Transverse colon (tissue), 4 donors: ENCODE measurements around the gene ALPK3. TPM values are rescaled to one million over a fixed set of nuclear protein-coding genes. Genes with fewer than 3 reads are reported as not detected.

Experiments used
- DNase-seq: peaks from one replicate; pipeline ENCODE4 v3.0.0-alpha.2; 2019
- H3K27ac ChIP-seq, 4 donors: fragments of 200-600 bp; sonication (generic); 2 replicates each; pipeline ENCODE4 v1.5.1; 2016 to 2018; ENCODE audit warnings: inconsistent platforms in 4 of 4
- H3K27me3 ChIP-seq: fragments of 200-600 bp; sonication (generic); 2 replicates; pipeline ENCODE4 v1.5.1; 2017; ENCODE audit warnings: inconsistent platforms
- H3K36me3 ChIP-seq, 4 donors: fragments of 200-600 bp; sonication (generic); 2 replicates each; pipeline ENCODE4 v1.5.1; 2017 to 2019; ENCODE audit warnings: inconsistent platforms in 4 of 4
- H3K4me1 ChIP-seq, 4 donors: fragments of 200-600 bp; sonication (generic); 2 replicates each; pipeline ENCODE4 v1.5.1; 2017 to 2020; ENCODE audit warnings: inconsistent platforms in 4 of 4
- H3K4me3 ChIP-seq, 4 donors: fragments of 200-600 bp; sonication (generic); 1 replicate in 1 of 4; 2 replicates in 3 of 4; pipeline versions ENCODE4 v1.5.1 to v1.6.1; 2017 to 2019; ENCODE audit warnings: inconsistent platforms in 4 of 4
- H3K9me3 ChIP-seq, 2 donors: fragments of 200-600 bp; sonication (generic); 2 replicates each; pipeline ENCODE4 v1.5.1; 2017 to 2019; ENCODE audit warnings: inconsistent platforms in 2 of 2
- EP300 ChIP-seq: sonication (generic); formaldehyde crosslinking; IDR thresholded peaks from one replicate; pipeline ENCODE4 v1.6.1; 2017; ENCODE audit warnings: antibody characterized with exemption, low read depth
- POLR2A ChIP-seq: fragments of 450-650 bp; IDR thresholded peaks from one replicate; pipeline ENCODE4 v1.6.1; 2016; ENCODE audit warnings: antibody characterized with exemption, mild to moderate bottlenecking, moderate library complexity
- POLR2AphosphoS5 ChIP-seq, 3 donors: sonication (generic); formaldehyde crosslinking; IDR thresholded peaks; one replicate each; pipeline ENCODE4 v1.6.1; 2016; ENCODE audit warnings: antibody characterized with exemption in 3 of 3
- WGBS, 2 donors: methylation state at CpG; one replicate each; pipeline ENCODE4 v1.1.5; 2018; ENCODE audit warnings: low coverage in 1 of 2; 5-methylcytosine and 5-hydroxymethylcytosine counted together
- in situ Hi-C, 4 donors: fragments of 200-750 bp; cut with MboI; loops; one replicate each; pipeline versions ENCODE4 v1.15.0 to v1.15.1; 2017; ENCODE audit warnings: low sequenced_read_pairs in 3 of 4, low pct_ligation_motif_present in 1 of 4, low pct_unique_long_range_greater_than_20kb in 1 of 4
- intact Hi-C: fragments of 100-400 bp; cut with DNase I; formaldehyde crosslinking; loops from one replicate; pipeline ENCODE4 v1.15.1; 2023; ENCODE audit warnings: low total_unique reads
- total RNA-seq, 4 donors: library from RNA; depleted of rRNA; stranded (reverse); fragments of >200 nt; gene quantifications; one replicate each; pipeline ENCODE4 v1.1.0, GENCODE V29; 2016
- TF ChIP-seq, protein P1 (sequence below), 5 experiments: fragments of 200-600 bp in 3 of 5; fragments of 450-650 bp in 2 of 5; sonication (generic) in 3 of 5; IDR thresholded peaks; 1 replicate in 2 of 5; 2 replicates in 3 of 5; pipeline ENCODE4 v1.5.1; 2016 to 2017; ENCODE audit warnings: antibody characterized with exemption in 5 of 5, inconsistent platforms in 3 of 5, mild to moderate bottlenecking in 2 of 5, moderate library complexity in 1 of 5

ALPK3 gene
- total RNA-seq, 4 donors from 2014 or later: 1.1 to 4.6 (median 2.8) TPM

DNA sequence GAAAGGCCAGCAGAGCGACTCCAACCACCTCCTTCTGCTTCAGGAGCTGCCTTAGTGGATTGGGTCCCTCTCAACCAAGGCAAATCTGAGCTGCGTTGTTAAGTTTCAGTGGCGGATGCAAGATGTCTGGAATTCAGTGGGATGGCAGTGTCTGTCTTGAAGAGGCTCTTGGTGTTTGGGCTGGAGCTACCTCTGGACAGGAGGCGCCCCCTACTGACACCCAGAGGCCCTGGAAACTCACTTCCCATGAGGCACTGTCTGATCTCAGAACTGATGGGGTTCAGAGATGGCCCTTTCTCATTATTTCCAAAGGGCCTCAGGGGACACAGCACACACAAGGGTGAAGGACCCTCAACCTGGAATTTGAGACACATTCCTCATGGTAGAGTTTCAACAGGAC, 61.3 kb downstream of the ALPK3 start:
- DNase-seq: peak; percentile 79
- H3K9me3 ChIP-seq: no peaks in the 10 kb centered on the region
- TF ChIP-seq, protein P1, sequence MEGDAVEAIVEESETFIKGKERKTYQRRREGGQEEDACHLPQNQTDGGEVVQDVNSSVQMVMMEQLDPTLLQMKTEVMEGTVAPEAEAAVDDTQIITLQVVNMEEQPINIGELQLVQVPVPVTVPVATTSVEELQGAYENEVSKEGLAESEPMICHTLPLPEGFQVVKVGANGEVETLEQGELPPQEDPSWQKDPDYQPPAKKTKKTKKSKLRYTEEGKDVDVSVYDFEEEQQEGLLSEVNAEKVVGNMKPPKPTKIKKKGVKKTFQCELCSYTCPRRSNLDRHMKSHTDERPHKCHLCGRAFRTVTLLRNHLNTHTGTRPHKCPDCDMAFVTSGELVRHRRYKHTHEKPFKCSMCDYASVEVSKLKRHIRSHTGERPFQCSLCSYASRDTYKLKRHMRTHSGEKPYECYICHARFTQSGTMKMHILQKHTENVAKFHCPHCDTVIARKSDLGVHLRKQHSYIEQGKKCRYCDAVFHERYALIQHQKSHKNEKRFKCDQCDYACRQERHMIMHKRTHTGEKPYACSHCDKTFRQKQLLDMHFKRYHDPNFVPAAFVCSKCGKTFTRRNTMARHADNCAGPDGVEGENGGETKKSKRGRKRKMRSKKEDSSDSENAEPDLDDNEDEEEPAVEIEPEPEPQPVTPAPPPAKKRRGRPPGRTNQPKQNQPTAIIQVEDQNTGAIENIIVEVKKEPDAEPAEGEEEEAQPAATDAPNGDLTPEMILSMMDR (IDR thresholded peaks at IDR 0.05): peak; percentile 58 to 63 (median 59)
- no peak for TF ChIP-seq POLR2A
- H3K4me3 ChIP-seq: no peak overlapping the region
- no peaks in the 10 kb centered on the region for H3K36me3 ChIP-seq
- H3K4me1 ChIP-seq: no peaks in the 10 kb centered on the region
- no peaks in the 10 kb centered on the region for H3K27me3 ChIP-seq
- intact Hi-C loops: no loop called here
- H3K27ac ChIP-seq: no peak overlapping the region
- WGBS, 2 donors: 28 to 33% methylated on average over 3 to 4 of the region's 4 CpGs
- in situ Hi-C loops: loop anchor here in 1 of 4 donors (10.0 kb wide), 1 partner anchor 284 kb away; no protein-coding TSS in a partner anchor

DNA sequence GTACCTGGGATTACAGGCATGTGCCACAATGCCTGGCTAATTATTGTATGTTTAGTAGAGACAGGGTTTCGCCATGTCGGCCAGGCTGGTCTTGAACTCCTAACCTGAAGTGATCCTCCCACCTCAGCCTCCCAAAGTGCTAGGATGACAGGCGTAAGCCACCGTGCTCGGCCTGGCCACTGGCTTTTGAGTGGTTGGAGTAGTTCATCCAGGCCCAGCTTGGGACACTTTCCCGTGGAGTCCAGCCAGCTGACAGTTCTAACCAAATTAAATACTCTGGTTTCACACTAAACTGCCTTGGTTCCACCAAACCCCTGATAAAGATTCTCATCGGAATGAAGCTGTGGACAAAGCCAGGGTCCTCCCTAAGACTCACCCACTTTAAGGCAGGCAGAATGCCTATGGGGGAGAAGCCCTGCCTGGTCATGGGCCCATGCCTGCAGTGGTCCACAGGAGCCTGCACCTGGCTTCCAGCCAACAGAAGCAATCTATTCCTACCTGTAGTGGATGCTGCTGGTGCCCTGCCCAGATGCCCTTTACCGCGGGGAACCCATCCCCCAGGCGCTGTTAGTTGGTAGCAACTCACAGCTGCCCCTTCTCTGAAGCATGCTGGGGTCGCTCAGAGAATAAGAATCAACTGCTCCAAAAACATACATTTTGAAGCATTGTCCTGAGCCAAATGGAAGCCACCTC, 62.1 kb downstream of the ALPK3 start:
- intact Hi-C loops (no loop called here), in situ Hi-C loops (loop anchor here in 1 of 4 donors (10.0 kb wide), 1 partner anchor 284 kb away; no protein-coding TSS in a partner anchor)
- no peak for DNase-seq
- H3K9me3 ChIP-seq: no peaks in the 10 kb centered on the region
- H3K36me3 ChIP-seq: no peaks in the 10 kb centered on the region
- no peak overlapping the region for H3K27ac ChIP-seq
- H3K27me3 ChIP-seq: no peaks in the 10 kb centered on the region
- TF ChIP-seq POLR2AphosphoS5 (IDR thresholded peaks at IDR 0.05): no peak
- TF ChIP-seq POLR2A: no peak
- TF ChIP-seq, protein P1 (IDR thresholded peaks at IDR 0.05): no peak
- no peak for TF ChIP-seq EP300
- H3K4me1 ChIP-seq: no peaks in the 10 kb centered on the region
- WGBS, 2 donors: 93% methylated on average over 11 of the region's 11 CpGs; no CpG with 5 or more reads in 1 of the 2 donors
- H3K4me3 ChIP-seq: no peak overlapping the region

DNA sequence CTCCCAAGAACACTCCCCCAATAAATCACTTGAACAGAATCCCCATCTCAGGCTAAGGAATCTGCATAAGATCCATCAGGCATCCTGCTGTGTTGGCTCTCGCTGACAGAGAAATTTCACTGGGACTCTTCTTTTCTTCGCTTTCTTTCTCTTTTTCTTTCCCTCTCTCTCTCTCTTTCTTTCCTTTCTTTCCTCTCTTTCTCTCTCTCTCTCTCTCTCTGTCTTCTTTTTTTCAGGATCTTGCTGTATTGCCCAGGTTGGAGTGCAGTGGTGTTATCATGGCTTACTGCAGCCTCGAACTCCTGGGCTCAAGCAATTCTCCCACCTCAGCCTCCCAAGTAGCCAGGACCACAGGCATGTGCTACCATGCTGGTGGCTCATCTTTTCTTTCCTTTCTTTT, 62.9 kb downstream of the ALPK3 start:
- Histone ChIP-seq H3K27ac (no peak overlapping the region), H3K4me3 (no peak overlapping the region), H3K27me3 (no peaks in the 10 kb centered on the region), H3K9me3 (no peaks in the 10 kb centered on the region), H3K4me1 (no peaks in the 10 kb centered on the region), H3K36me3 (no peaks in the 10 kb centered on the region)
- in situ Hi-C loops: no loop called here
- DNase-seq: no peak
- TF ChIP-seq POLR2AphosphoS5 (IDR thresholded peaks at IDR 0.05): no peak
- TF ChIP-seq, protein P1 (IDR thresholded peaks at IDR 0.05): no peak
- no peak for TF ChIP-seq EP300
- TF ChIP-seq POLR2A: no peak
- intact Hi-C loops: no loop called here
- 78 to 85% methylated on average over 1 to 3 of the region's 3 CpGs for WGBS, 2 donors

DNA sequence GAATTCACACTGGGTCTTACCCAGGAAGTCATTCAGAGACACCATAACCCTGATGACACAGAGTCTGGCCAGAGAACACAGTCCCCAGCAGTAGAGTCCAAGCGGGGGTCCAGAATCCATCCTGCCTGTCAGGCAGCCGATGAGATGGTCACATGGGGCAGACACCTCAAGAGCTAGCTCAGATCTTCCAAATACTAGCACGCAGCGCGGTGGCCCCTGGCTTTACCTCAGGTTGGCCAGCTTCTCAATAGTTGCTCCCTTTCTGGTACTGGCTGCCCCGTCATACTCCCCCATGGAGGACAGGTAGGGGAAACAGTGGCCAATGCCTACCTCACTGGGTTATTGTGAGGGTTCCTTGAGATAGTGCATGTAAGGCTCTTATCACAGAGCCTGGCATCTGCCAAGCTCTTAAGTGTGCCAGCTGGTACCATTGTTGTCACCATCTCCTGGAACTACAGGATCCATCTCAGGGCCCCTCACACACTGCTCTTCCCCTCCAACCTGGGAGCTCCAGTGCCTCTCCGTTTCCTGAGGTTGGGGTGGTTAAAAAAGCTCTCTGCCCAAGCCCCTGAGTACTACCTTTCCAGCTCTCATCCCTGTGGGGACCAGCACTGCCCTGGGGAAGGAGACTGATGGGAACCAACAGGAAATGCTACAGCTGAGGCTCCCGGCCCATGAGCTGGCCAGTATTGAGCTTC, 63.8 kb downstream of the ALPK3 start:
- no peak for DNase-seq
- Histone ChIP-seq H3K9me3 (no peaks in the 10 kb centered on the region), H3K4me1 (no peaks in the 10 kb centered on the region), H3K4me3 (no peak overlapping the region), H3K27ac (no peak overlapping the region), H3K27me3 (no peaks in the 10 kb centered on the region), H3K36me3 (no peaks in the 10 kb centered on the region)
- in situ Hi-C loops: no loop called here
- WGBS, 2 donors: 87% methylated on average over 8 of the region's 8 CpGs; no CpG with 5 or more reads in 1 of the 2 donors
- TF ChIP-seq POLR2A (no peak), POLR2AphosphoS5 (IDR thresholded peaks at IDR 0.05) (no peak), EP300 (no peak)
- TF ChIP-seq, protein P1 (IDR thresholded peaks at IDR 0.05): no peak
- intact Hi-C loops: loop anchor here (1.0 kb wide), 1 partner anchor 36 kb away; no protein-coding TSS in a partner anchor
